ENCODE data around the gene BRINP2. TPM values are rescaled to one million over a fixed set of nuclear protein-coding genes. Genes with fewer than 3 reads are reported as not detected.

Gene BRINP2
- total RNA-seq, 2 donors from 2014 or later = not detected

- intact Hi-C loops (cut with DNase I) = no loop called here
- ATAC-seq = no peak
- Histone ChIP-seq H3K4me1 (no peaks in the 10 kb centered on the region), H3K36me3 (replicated peaks in 1 of 2; ENCODE audit: insufficient read depth in 1 of 2, low read depth in 2 of 2) (no peaks in the 10 kb centered on the region), H3K4me3 (no peak overlapping the region), H3K9me3 (no peaks in the 10 kb centered on the region), H3K27ac (no peak overlapping the region), H3K27me3 (no peaks in the 10 kb centered on the region)
- no peak for TF ChIP-seq CTCF (IDR thresholded peaks at IDR 0.05)
- TF ChIP-seq POLR2A (IDR thresholded peaks at IDR 0.05) = no peak
- no peak for DNase-seq
- 49 to 59% methylated on average over 4 of the region's 4 CpGs for WGBS, 2 donors
Observed at GRCh38 chr1:177135250-177135649, 35.5 kb upstream of the BRINP2 start.

- intact Hi-C loops (cut with DNase I) = no loop called here
- TF ChIP-seq CTCF (IDR thresholded peaks at IDR 0.05) (no peak), POLR2A (IDR thresholded peaks at IDR 0.05) (no peak)
- no peak for DNase-seq
- no peaks in the 10 kb centered on the region for H3K27me3 ChIP-seq
- 52% methylated on average over 1 of the region's 1 CpG for WGBS, 2 donors
- H3K36me3 ChIP-seq (replicated peaks in 1 of 2; ENCODE audit: insufficient read depth in 1 of 2, low read depth in 2 of 2) = no peaks in the 10 kb centered on the region
- no peaks in the 10 kb centered on the region for H3K4me1 ChIP-seq
- no peak overlapping the region for H3K27ac ChIP-seq
- no peak for ATAC-seq
- H3K4me3 ChIP-seq = no peak overlapping the region
- H3K9me3 ChIP-seq = no peaks in the 10 kb centered on the region
Observed at GRCh38 chr1:177137814-177138213, 32.9 kb upstream of the BRINP2 start.

- intact Hi-C loops (cut with DNase I) = no loop called here
- Histone ChIP-seq H3K4me3 (no peak overlapping the region), H3K9me3 (no peaks in the 10 kb centered on the region), H3K4me1 (no peaks in the 10 kb centered on the region), H3K27ac (no peak overlapping the region), H3K36me3 (replicated peaks in 1 of 2; ENCODE audit: insufficient read depth in 1 of 2, low read depth in 2 of 2) (no peaks in the 10 kb centered on the region), H3K27me3 (no peaks in the 10 kb centered on the region)
- no peak for DNase-seq
- TF ChIP-seq CTCF (IDR thresholded peaks at IDR 0.05) = no peak
- TF ChIP-seq POLR2A (IDR thresholded peaks at IDR 0.05) = no peak
- ATAC-seq = no peak
- WGBS, 2 donors = 83 to 88% methylated on average over 4 of the region's 4 CpGs
Observed at GRCh38 chr1:177138347-177138746, 32.4 kb upstream of the BRINP2 start.

- ATAC-seq (no peak), DNase-seq (no peak)
- H3K4me3 ChIP-seq = no peak overlapping the region
- intact Hi-C loops (cut with DNase I) = no loop called here
- no peaks in the 10 kb centered on the region for H3K9me3 ChIP-seq
- WGBS, 2 donors = 65 to 67% methylated on average over 1 of the region's 1 CpG
- no peaks in the 10 kb centered on the region for H3K36me3 ChIP-seq (replicated peaks in 1 of 2; ENCODE audit: insufficient read depth in 1 of 2, low read depth in 2 of 2)
- no peaks in the 10 kb centered on the region for H3K4me1 ChIP-seq
- H3K27ac ChIP-seq = no peak overlapping the region
- no peaks in the 10 kb centered on the region for H3K27me3 ChIP-seq
- TF ChIP-seq POLR2A (IDR thresholded peaks at IDR 0.05) = no peak
- TF ChIP-seq CTCF (IDR thresholded peaks at IDR 0.05) = no peak
Observed at GRCh38 chr1:177142010-177142409, 28.7 kb upstream of the BRINP2 start.

- DNase-seq (no peak), ATAC-seq (no peak)
- Histone ChIP-seq H3K27ac (no peak overlapping the region), H3K27me3 (no peaks in the 10 kb centered on the region), H3K9me3 (no peaks in the 10 kb centered on the region), H3K4me3 (no peak overlapping the region), H3K36me3 (replicated peaks in 1 of 2; ENCODE audit: insufficient read depth in 1 of 2, low read depth in 2 of 2) (no peaks in the 10 kb centered on the region), H3K4me1 (no peaks in the 10 kb centered on the region)
- TF ChIP-seq CTCF (IDR thresholded peaks at IDR 0.05) (no peak), POLR2A (IDR thresholded peaks at IDR 0.05) (no peak)
- 78 to 79% methylated on average over 4 of the region's 4 CpGs for WGBS, 2 donors
- intact Hi-C loops (cut with DNase I) = no loop called here
Observed at GRCh38 chr1:177142791-177143271, 27.9 kb upstream of the BRINP2 start.
